Inflammatory macrophage treated with lipopolysaccharide for 1 hour (primary cell): ENCODE measurements around the gene MEAF6.
"Not testable (repeated sequence)": the region's sequence is repeated elsewhere in the genome, so short reads cannot be mapped to it uniquely, and the experiment has no call there.

Experiments used
- DNase-seq, 2 donors: peaks; one replicate each; pipeline ENCODE4 v3.0.0-alpha.2; 2020 to 2022

The MEAF6 gene

GRCh38 chr1:37529888-37530287 lies 15.3 kb upstream of the MEAF6 start:
- DNase-seq = not testable (repeated sequence)

- DNase-seq = peak in 1 of 2 donors; percentile 8
Observed at GRCh38 chr1:37519613-37520012, 5.0 kb upstream of the MEAF6 start.

- not testable (repeated sequence) for DNase-seq
Observed at GRCh38 chr1:37518929-37519328, 4.4 kb upstream of the MEAF6 start.

GRCh38 chr1:37518241-37518640 lies 3.7 kb upstream of the MEAF6 start:
- DNase-seq = not testable (repeated sequence)

GRCh38 chr1:37517569-37517968 lies 3.0 kb upstream of the MEAF6 start:
- DNase-seq = no peak

- no peak for DNase-seq
Observed at GRCh38 chr1:37515185-37516034, 844 bp upstream of the MEAF6 start.

GRCh38 chr1:37513795-37514349 lies 694 bp downstream of the MEAF6 start:
- peak in 1 of 2 donors; percentile 5 for DNase-seq

- DNase-seq = no peak
Observed at GRCh38 chr1:37509181-37509580, 5.4 kb downstream of the MEAF6 start.

- no peak for DNase-seq
Observed at GRCh38 chr1:37506740-37507139, 7.8 kb downstream of the MEAF6 start.

- DNase-seq = not testable (repeated sequence)
Observed at GRCh38 chr1:37502791-37503190, 11.8 kb downstream of the MEAF6 start.

GRCh38 chr1:37502104-37502503 lies 12.5 kb downstream of the MEAF6 start:
- no peak for DNase-seq

- no peak for DNase-seq
Observed at GRCh38 chr1:37501661-37502060, 12.9 kb downstream of the MEAF6 start.

GRCh38 chr1:37498872-37499617 lies 15.5 kb downstream of the MEAF6 start:
- no peak for DNase-seq

- DNase-seq = no peak
Observed at GRCh38 chr1:37497832-37498231, 16.7 kb downstream of the MEAF6 start.

- DNase-seq = no peak
Observed at GRCh38 chr1:37495875-37496274, 18.7 kb downstream of the MEAF6 start.

GRCh38 chr1:37493336-37494098 lies 21.0 kb downstream of the MEAF6 start:
- DNase-seq = no peak

- no peak for DNase-seq
Observed at GRCh38 chr1:37487619-37487984, 27.0 kb downstream of the MEAF6 start.

- peak; percentile 88 to 95 for DNase-seq
Observed at GRCh38 chr1:37486680-37487618, 27.6 kb downstream of the MEAF6 start.

GRCh38 chr1:37485902-37486679 lies 28.5 kb downstream of the MEAF6 start:
- DNase-seq = peak in 1 of 2 donors; percentile 77

GRCh38 chr1:37484325-37485051 lies 30.1 kb downstream of the MEAF6 start:
- DNase-seq = no peak
